Measurements from ENCODE around the gene GNG13.
"Not testable (repeated sequence)": the region's sequence is repeated elsewhere in the genome, so short reads cannot be mapped to it uniquely, and the experiment has no call there.

The GNG13 gene

GRCh38 chr16:799948-800833, at the start of gene GNG13:
TSS of gene GNG13 (minus strand) at chr16:800734. CDS start at chr16:799077, 1,657 bp downstream.
- no peak for DNase-seq

GRCh38 chr16:848510-849253, 48.1 kb upstream of the GNG13 start:
- DNase-seq, result no peak

- DNase-seq, result no peak
Observed at GRCh38 chr16:847681-848445, 47.3 kb upstream of the GNG13 start.

- DNase-seq, result no peak
Observed at GRCh38 chr16:847151-847550, 46.6 kb upstream of the GNG13 start.

GRCh38 chr16:845351-845745, 44.8 kb upstream of the GNG13 start:
- no peak for DNase-seq

GRCh38 chr16:844638-845350, 44.3 kb upstream of the GNG13 start:
- no peak for DNase-seq

- DNase-seq, result no peak
Observed at GRCh38 chr16:843771-844170, 43.2 kb upstream of the GNG13 start.

GRCh38 chr16:842711-843560, 42.4 kb upstream of the GNG13 start:
- DNase-seq, result no peak

GRCh38 chr16:842061-842476, 41.5 kb upstream of the GNG13 start:
- DNase-seq, result no peak

- no peak for DNase-seq
Observed at GRCh38 chr16:841455-842060, 41.0 kb upstream of the GNG13 start.

- no peak for DNase-seq
Observed at GRCh38 chr16:840561-841454, 40.3 kb upstream of the GNG13 start.

GRCh38 chr16:839643-840408, 39.3 kb upstream of the GNG13 start:
- DNase-seq, result no peak

- DNase-seq, result no peak
Observed at GRCh38 chr16:838741-839140, 38.2 kb upstream of the GNG13 start.

GRCh38 chr16:836822-837221, 36.3 kb upstream of the GNG13 start:
- DNase-seq, result not testable (repeated sequence)

GRCh38 chr16:836221-836620, 35.7 kb upstream of the GNG13 start:
- no peak for DNase-seq

GRCh38 chr16:835373-835772, 34.8 kb upstream of the GNG13 start:
- no peak for DNase-seq

GRCh38 chr16:833411-833810, 32.9 kb upstream of the GNG13 start:
- DNase-seq, result no peak

- DNase-seq, result no peak
Observed at GRCh38 chr16:832652-833336, 32.3 kb upstream of the GNG13 start.
